ENCODE data around the gene PLEKHF1.

The PLEKHF1 gene

DNA sequence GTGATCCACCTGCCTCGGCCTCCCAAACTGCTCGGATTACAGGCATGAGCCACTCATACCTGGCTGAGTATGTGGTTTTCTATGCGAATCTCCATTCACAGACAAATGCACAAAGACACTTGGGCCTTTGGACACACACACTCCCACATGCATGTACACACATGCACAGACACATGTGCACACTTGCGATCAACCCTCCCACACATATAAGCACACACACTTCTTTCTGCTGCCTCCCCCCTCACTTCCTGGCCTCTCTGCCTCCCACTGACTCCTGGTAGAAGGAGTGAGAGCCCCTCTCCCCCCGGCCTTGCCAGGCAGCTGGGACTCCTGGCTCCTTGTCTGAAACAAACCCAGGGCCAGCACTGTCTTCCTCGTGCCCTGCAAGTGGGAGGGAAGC is 29.3 kb upstream of the PLEKHF1 start:
- DNase-seq = no peak

DNA sequence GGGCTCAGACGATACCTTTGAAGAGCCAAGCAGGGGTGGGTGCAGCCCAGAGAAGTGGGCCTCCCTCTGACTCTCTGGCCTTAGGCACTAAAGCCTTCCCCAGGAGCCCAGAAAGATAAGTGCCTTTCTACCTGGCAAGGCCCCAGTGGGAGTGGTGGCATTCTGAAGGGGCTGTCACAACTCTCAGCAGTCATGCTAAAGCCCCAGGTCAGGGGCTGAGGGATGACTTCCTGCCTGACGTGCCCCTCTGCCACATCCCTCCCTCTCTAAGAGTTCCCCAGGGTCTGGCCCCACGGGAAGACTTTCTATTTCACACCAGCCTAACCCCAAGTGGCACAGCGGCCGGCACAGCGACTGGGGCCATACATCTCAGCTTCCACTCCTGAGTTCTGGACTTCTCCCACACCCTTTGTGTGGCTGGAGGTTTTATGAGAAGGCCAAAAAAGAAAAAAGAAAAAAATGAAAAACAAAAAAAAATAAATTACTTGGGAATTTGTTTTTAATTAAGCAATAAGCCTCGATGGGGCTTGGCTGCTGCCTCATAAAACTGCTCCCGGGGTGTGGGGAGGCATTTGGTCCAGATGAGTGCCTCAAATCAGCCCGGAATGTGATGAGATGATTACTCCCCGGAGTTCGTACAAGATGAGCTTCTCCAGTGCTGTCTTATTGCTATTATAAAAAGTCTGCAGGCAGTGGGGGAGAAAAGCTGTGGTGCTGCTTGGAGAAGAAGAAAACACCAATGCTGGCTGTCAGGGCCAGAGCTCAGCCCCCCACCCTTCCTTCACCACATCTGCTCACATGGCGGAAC is 28.5 kb upstream of the PLEKHF1 start:
- DNase-seq = no peak

DNA sequence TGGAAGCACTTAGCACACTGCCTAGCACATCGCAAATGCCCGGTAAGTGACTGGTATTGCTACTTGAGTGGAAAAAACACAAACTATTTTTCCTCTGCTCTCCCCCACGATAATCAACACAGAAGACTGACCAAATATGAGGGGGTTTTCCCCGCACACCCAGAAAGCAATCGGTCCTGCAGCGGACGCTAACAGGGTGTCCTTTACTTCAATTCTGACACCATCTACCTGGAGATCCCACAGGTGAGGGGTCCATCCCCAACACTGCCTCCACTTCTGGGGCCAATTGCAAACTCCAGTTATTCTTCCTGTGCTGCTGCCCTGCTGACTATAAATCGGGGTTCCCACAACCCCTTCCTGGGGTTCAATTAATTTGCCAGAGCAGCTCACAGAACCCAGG is 26.2 kb upstream of the PLEKHF1 start:
- DNase-seq = no peak

DNA sequence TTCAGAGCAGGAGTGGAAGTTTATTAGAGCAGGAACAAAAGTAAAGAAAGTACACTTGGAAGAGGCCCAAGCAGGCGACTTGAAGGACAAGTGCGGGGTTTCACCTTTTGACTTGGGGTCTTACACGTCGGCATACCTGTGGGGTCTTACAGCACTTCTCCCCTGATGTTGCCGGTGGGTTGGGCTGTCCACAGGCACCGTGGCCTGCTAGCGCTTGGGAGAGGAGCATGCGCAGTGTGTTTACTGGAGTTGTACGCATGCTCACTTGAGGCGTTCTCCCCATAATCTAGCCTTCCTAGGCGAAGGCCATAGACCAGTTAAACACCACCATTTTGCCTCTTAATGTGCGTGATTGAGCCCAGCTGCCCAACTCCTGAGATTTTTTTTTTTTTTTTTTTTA is 25.0 kb upstream of the PLEKHF1 start:
- DNase-seq = no peak

DNA sequence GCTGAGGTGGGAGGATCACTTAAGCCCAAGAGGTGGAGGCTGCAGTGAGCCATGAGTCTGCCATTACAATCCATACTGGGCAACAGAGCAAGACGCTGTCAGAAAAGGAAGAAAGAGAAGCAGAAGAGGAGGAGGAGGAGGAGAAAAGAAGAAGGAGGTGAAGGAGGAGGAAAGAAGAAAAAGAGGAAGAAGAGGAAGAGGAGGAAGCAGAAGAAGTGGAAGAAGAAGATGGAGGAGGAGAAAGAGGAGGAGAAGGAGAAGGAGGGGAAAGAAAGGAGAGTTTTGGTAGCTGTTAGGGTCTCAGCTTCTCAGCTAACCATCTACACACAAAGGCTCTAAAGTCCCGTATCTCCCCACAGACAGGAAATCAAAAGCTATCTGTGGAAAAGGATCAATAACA is 23.7 kb upstream of the PLEKHF1 start:
- no peak for DNase-seq

DNA sequence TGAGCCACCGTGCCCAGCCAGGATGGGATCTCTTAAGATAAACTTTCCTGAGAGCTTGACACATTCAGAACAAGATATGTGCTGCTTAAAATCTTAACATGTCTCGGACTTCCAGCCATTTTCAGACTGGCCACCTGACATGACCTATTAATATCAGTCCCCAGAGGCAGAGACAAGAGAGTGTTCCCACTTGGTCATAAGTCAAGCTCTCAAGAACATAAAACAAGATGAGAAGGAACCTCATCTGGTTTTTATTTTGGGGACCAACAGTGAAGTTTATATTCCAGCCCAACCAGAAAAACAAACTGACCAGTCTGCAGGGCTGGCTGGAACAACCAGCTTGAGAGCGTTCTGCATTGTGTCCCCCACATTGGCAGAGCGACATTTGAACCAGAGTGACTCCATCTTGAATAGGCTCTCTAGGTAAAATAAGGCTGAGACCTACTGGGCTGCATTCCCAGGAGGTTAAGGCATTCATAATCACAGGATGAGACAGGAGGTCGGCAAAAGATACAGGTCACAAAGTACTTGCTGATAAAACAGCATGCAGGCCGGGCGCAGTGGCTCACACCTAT is 21.8 kb upstream of the PLEKHF1 start:
- DNase-seq = no peak

DNA sequence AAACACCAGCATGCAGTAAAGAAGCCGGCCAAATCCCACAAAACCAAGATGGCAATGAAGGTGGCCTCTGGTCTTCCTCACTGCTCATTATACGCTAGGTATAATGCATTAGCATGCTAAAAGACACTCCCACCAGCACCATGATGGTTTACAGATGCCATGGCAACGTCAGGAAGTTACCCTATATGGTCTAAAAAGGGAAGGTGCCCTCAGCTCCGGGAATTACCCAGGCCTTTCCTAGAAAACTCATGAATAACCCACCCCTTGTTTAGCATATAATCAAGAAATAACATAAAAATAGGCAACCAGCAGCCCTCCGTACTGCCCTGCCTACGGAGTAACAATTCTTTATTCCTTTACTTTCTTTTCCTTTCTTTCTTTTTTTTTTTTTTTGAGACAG is 21.1 kb upstream of the PLEKHF1 start:
- no peak for DNase-seq

DNA sequence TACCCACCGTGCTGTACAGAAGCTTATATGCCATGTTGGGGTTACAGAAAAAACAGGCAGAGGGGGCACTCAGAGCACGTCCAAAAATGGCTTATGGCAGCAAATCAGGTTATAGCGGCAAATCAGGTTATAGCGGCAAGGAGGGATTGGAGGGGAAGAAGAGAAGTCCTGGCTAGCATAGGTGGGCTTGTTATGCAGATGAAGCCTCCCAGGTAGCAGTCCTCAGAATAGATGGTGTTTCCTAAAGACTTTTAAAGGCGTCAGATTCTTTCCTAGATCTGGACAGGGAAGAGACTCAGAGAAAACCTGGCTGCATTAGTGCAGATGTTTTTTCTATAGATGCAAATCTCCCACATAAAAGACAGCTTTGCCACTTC is 19.8 kb upstream of the PLEKHF1 start:
- DNase-seq = no peak

DNA sequence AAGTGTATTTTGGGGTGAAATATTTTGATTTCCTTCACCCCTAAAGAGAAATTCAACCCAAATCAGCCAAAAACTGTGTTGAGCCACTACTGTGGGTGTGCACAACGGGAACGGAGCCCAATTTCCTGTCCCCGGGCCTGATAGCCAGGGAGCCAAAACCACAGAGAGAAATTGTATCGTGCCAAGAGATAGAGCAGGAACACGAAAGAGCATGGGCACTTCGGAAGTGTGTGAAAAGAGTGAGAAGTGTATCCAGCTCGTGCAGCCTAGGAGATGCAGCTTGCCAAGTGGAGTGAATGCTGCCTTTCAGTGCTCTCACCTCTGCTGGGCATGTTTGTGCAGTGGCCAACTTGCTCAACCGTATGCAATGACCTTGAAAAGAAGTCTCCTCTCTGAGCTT is 19.4 kb upstream of the PLEKHF1 start:
- no peak for DNase-seq

DNA sequence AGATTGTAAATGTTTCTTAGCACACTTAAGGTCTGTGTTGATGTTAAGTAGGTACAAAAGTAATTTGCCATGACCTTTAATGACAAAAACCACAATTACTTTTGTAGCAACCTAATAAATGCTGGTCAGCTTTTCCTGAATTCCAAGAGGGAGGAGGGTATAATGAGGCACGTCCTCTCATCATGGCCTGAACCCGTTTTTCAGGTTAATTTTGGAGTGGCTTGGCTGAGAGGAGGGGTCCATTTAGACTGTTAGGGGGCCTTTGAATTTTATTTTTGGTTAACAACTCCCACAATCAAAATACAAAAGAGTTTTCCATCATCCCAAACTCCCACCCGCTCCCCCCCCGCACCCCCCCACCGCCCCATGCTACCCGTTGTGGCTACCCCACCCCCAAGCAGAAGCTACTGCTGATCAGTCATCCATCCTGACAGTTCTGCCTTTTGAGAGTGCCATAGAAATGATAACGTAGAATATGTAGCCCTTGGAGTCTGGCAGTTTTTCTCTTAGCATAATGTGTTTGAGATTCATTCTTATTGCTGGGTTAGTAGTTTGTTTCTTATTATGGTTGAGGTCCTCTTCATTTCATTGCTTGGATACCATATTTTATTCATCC is 14.4 kb upstream of the PLEKHF1 start:
- no peak for DNase-seq

DNA sequence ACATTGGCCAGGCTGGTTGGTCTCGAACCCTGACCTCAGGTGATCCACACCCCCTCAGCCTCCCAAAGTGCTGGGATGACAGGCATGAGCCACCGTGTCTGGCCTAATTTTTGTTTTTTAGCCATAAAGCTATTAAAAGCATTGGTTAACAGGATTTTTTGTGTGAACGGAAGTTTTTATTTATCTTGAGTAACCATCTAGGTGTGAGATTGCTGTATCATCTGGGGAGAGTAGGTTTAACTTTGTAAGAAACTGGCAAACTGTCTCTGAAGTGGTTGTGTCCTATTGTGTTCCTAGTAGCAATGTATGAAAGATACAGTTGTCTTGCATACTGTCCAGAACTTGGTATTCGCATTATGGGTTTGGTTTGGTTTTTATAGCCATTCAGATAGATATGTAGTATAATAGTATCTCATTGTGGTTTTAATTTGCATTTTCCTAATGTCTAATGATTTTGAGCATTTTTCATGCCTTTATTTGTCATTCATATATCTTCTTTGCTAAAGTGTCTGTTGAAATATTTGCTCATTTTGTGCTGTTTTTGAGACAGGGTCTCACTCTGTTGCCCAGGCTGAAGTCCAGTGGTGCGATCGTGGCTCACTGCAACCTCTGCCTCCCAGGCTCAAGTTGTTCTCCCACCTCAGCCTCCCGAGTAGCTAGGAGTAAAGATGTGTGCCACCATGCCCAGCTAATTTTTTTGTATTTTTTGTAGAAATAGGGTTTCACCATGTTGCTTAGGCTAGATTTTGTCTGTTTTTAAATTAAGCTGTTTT is 13.5 kb upstream of the PLEKHF1 start:
- no peak for DNase-seq

DNA sequence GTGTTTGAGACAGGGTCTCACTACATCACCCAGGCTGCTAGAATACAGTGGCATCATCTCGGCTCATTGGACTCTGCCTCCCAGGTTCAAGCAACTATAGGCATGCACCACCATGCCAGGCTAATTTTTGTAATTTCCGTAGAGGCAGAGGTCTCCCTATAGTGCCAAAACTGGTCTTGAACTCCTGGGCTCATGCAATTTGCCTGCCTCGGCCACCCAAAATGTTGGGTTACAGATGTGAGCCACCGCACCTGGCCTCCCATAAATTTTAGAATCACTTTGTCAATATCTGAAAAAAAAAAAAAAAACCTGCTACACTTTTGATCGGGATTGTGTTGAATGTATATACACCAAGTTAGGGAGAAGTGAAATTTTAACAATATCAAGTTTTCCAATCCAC is 11.9 kb upstream of the PLEKHF1 start:
- DNase-seq = no peak

DNA sequence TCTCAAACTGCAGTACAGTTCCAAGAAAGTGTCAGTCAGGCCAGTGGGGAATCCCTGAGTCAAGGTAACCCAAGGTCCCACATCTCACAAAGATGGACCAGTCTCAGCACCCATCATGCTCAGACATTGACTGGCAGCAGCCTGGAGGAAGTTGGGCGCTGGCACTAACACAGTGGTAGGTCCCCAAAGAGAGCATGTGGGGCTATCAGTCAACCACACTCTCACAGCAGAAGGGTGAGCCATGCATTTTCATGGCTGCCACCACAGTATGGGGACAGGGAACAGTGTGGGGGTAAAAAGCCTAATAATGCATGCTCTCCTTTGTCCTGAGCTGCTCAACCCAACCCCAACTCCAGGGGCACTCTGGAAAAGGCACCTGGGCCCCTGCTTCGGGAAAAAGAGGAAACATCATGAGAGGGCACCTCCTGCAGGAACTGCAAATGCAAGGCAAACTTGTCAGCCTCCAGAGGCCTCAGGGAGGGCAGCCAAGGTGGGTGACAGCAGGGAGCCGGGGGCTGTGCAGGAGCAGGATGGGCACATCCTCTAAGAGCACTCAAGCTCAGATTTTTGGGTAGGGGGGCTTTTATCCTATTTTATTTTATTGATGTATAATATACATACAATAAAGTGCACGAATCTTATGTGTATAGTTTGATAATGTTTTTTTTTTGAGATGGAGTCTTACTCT is 9.5 kb upstream of the PLEKHF1 start:
- no peak for DNase-seq

DNA sequence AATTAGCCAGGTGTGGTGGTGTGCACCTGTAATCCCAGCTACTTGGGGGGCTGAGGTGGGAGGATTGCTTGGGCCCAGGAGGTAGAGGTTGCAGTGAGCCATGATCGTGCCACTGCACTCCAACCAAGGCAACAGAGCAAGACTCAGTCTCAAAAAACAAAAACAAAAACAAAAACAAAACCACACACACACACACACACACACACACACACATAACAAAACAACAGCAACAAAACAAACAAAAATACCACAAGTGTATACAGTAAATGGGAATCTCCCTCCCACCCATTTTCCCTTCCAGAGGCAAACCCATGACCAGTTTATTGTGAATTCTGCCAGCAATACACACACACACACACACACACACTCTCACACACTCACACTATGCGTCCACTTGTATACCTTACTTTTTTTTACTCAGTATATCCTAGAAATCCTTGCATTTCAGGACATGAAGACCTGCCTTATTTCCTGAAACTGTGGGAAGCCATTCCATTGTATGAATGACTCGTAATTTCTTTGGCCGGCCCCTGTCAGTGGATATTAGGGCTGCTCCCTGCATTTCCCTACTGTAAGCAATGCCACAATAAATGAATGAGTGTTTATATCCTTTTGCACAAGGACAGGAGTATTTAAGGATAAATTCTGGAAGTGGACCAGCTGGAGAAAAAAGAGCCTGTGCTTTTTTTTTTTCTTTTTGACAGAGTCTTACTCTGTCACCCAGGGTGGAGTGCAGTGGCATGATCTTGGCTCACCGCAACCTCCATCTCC is 6.9 kb upstream of the PLEKHF1 start:
- no peak for DNase-seq

DNA sequence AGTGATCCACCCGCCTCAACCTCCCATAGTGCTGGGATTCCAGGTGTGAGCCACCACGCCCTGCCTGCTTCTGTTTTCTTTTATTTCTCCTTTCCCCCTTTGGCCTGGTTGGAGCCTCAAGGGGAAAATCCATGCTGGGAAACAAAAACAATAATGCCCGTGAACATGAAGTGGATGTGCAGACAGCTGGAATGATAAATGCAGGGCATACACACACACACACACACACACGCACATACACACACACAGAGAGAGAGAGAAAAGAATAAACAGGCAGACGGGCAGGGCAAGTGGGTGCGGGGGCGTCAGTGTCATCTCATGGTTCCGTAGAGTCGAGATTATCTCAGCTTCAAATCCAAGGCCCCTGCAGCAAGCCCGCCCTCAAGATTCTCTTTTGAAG is 4.4 kb upstream of the PLEKHF1 start:
- peak; percentile 34 for DNase-seq

DNA sequence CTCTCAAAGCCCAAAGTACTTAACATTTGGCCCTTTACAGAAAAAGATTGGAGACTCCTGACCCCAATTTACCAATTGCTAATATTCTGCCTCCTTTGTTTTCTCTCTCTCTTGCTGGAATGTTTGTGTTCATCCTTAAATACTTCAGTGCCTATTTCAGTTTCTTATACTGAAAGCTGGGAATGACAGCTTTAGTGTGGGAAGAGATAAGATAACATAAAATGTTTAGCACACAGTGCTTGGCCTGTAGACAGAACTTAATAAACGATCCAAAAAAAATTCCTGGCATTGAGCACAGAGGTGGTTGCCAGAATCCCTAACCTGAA is 3.0 kb upstream of the PLEKHF1 start:
- DNase-seq = no peak

DNA sequence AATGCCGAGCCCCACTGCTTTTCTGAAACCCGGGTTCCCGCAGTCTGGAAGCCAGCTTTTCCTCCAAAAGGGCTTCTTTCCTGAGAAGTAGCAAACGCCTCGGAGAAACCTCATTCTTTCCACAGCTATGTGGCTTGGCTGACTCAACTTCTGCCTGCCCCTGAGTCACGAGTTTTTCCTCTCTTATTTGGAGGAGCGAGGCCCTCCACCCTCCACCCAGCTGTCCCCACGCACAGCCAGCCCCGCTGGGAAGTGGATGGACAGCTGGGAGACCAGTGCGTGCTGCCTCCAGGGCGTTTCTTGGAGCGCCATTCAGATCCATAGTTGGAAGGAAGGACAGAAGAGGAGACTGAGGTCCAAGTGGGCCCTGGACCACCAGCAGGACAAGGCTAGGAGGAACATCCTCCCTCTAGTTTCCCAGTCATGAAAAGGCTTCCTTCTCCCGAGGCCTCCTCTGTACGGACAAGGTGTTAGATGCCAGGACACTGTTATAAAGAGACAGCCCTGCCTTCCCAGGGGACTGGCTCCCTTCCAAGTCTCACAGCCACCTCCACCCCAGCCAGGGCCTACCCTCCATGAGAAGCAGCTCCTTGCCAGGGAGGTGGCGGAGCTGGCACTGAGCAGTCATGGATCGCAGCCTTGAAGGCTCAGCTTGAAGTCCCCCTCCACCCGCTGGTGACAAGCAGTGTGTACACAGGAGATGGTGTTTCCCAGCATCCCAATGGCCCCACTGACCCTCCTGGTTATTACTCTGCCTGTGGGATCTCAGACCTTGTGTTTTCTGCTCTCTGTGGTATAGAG is 2.5 kb upstream of the PLEKHF1 start:
- DNase-seq = peak; percentile 37

DNA sequence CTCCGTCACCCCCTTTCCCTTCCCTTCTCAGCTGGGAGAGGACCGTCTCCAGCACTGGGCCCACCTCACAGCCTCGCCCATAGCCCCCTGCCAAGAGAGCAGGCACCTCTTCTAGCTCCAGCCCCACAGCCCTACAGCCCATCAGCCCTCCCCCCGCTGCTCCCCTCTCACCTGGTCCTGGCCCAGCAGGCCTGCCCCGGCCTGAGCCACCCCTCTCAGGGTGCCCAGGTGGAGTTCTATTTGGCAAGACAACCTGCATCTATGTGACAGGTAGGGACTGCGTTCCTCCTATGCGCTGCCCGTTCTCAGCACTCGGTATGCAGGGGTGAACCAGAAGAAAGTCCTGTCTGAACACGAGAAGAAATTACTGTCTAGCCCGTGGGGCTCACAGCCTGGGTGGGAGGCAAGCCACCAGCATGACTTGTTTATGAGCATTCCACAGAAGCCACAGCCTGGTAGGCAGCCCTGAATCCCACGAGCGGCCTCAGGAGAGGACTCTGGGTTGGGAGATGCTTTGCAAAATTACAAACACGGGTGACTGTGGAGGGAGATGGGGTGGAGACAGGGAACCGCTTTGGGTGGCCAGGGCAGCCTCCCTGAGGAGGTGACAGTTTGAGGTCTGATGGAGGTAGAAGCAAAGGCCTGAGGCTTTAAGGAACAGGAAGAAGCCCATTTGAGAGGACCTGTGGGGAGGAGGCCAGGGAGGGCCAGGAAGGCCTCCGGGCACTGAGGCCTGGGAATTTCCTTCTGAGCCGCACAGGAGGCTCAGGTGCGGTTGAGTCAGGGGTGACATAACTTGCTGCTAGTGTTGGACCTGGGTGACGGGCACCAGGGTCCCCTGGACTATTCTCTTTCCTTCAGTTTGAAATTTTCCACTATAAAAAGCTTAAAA is 1.2 kb upstream of the PLEKHF1 start:
- DNase-seq = no peak

DNA sequence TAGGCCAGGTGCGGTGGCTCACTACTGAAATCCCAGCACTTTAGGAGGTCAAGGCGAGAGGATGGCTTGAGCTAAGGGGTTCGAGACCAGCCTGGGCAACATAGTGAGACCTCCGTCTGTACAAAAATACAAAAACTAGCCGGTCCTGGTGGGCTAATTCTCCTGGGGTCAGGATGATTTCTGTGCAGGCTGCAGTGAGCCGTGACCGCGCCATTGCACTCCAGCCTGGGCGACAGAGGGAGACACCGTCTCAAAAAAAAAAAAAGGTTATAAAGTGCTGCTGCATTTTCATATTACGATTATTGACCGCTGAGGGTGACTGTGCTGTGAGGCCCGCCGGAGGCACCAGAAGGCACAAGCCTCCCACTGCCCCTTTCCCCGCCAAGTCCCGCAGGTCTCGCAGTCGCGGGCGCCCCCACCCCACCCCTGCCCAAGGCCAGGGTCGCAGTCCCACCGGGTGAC is 477 bp upstream of the PLEKHF1 start:
- no peak for DNase-seq

DNA sequence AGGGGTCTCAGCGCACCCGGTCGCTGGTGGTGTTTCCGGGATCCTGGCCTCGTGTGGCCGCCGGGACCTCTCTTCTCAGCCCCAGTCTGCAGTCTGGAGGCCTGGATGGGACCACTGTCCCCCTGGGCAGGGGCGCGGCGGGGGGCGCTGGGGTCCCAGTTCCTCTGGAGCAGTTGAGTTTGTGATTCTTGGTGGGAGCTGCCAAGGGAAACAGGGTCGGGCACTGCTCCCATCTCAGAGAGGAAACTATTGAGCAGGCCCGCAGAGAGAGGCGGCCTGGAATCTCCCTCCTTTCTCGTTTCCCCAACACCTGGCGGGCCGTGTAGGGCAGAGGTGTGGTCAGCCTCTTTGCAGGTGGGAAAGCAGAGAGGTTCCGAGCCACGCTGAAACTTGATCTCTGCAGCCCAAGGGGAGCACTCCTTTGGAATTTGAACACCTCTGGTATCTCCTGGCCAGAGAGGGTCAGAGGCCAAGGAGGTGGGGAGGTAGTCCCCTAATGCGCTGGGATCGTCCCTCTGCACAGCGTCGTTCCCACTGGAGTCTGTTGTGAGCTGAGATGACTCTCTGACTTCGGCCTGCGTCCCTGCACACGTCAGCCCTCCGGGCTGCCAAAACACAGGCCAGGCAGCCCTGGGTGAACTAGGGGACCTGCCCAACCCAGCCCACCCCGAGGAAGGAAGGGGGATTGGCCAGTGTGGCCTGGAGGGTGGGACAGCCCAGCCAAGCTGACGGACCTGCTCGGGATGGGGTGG is 741 bp downstream of the PLEKHF1 start:
- DNase-seq = peak; percentile 37
